GM18907 (cell line): ENCODE measurements around the gene UNC13B.

ENCODE experiments used
- ATAC-seq: cut with Tn5 transposase; IDR thresholded peaks from one replicate; pipeline ENCODE4 v1.9.1; 2021; ENCODE audit warnings: mild to moderate bottlenecking, moderate library complexity; ENCODE audit not compliant: unreplicated experiment

UNC13B gene

GRCh38 chr9:35415402-35416097, 253.7 kb downstream of the UNC13B start:
- ATAC-seq, result no peak

- ATAC-seq, result no peak
Measured at GRCh38 chr9:35416098-35416427, 254.3 kb downstream of the UNC13B start.

GRCh38 chr9:35422346-35422745, 260.5 kb downstream of the UNC13B start:
- ATAC-seq, result no peak

GRCh38 chr9:35422753-35423152, 260.9 kb downstream of the UNC13B start:
- ATAC-seq, result no peak

- ATAC-seq, result no peak
Measured at GRCh38 chr9:35423499-35423898, 261.7 kb downstream of the UNC13B start.

GRCh38 chr9:35424356-35425352, 262.8 kb downstream of the UNC13B start:
- ATAC-seq, result no peak

GRCh38 chr9:35426627-35427026, 264.8 kb downstream of the UNC13B start:
- no peak for ATAC-seq

- no peak for ATAC-seq
Measured at GRCh38 chr9:35431467-35431866, 269.7 kb downstream of the UNC13B start.

- ATAC-seq, result no peak
Measured at GRCh38 chr9:35432076-35432475, 270.3 kb downstream of the UNC13B start.

- ATAC-seq, result no peak
Measured at GRCh38 chr9:35436933-35437332, 275.1 kb downstream of the UNC13B start.

GRCh38 chr9:35446012-35446411, 284.2 kb downstream of the UNC13B start:
- ATAC-seq, result no peak

- no peak for ATAC-seq
Measured at GRCh38 chr9:35448496-35448895, 286.7 kb downstream of the UNC13B start.

- ATAC-seq, result no peak
Measured at GRCh38 chr9:35452481-35452880, 290.7 kb downstream of the UNC13B start.

- ATAC-seq, result no peak
Measured at GRCh38 chr9:35453786-35454185, 292.0 kb downstream of the UNC13B start.
